ENCODE results near the gene FSIP1.

- TF ChIP-seq, protein P1, sequence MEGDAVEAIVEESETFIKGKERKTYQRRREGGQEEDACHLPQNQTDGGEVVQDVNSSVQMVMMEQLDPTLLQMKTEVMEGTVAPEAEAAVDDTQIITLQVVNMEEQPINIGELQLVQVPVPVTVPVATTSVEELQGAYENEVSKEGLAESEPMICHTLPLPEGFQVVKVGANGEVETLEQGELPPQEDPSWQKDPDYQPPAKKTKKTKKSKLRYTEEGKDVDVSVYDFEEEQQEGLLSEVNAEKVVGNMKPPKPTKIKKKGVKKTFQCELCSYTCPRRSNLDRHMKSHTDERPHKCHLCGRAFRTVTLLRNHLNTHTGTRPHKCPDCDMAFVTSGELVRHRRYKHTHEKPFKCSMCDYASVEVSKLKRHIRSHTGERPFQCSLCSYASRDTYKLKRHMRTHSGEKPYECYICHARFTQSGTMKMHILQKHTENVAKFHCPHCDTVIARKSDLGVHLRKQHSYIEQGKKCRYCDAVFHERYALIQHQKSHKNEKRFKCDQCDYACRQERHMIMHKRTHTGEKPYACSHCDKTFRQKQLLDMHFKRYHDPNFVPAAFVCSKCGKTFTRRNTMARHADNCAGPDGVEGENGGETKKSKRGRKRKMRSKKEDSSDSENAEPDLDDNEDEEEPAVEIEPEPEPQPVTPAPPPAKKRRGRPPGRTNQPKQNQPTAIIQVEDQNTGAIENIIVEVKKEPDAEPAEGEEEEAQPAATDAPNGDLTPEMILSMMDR (IDR thresholded peaks at IDR 0.05), result no peak
- no peak for TF ChIP-seq POLR2A (IDR thresholded peaks at IDR 0.05)
- TF ChIP-seq POLR2AphosphoS5 (IDR thresholded peaks at IDR 0.05), result no peak
- TF ChIP-seq EP300 (IDR thresholded peaks at IDR 0.05), result no peak
Observed at GRCh38 chr15:39645976-39646257, 136.7 kb downstream of the FSIP1 start.

Data from gastroesophageal sphincter (tissue), 3 donors.